T1000 (cell line): ENCODE results near the gene GNAI3.

Experiments
- DNase-seq: peaks from one replicate; lab custom pipeline; 2025; ENCODE audit warnings: mixed read lengths; lab: John Stamatoyannopoulos, UW

GNAI3 gene

GRCh38 chr1:109637446-109637845 is 89.0 kb downstream of the GNAI3 start:
- no peak for DNase-seq

GRCh38 chr1:109639063-109639840 is 90.8 kb downstream of the GNAI3 start:
- no peak for DNase-seq

- DNase-seq: no peak
Measured at GRCh38 chr1:109639841-109640184, 91.4 kb downstream of the GNAI3 start.

- DNase-seq: peak; percentile 64
Measured at GRCh38 chr1:109640285-109640865, 92.0 kb downstream of the GNAI3 start.

- no peak for DNase-seq
Measured at GRCh38 chr1:109641078-109641740, 92.8 kb downstream of the GNAI3 start.

- no peak for DNase-seq
Measured at GRCh38 chr1:109641861-109642260, 93.4 kb downstream of the GNAI3 start.

GRCh38 chr1:109642626-109643025 is 94.2 kb downstream of the GNAI3 start:
- DNase-seq: no peak

GRCh38 chr1:109643385-109644230 is 95.2 kb downstream of the GNAI3 start:
- DNase-seq: peak; percentile 40

GRCh38 chr1:109644670-109645069 is 96.3 kb downstream of the GNAI3 start:
- DNase-seq: no peak

- DNase-seq: no peak
Measured at GRCh38 chr1:109649491-109649914, 101.1 kb downstream of the GNAI3 start.

- DNase-seq: no peak
Measured at GRCh38 chr1:109650609-109651008, 102.2 kb downstream of the GNAI3 start.

GRCh38 chr1:109652402-109652801 is 104.0 kb downstream of the GNAI3 start:
- no peak for DNase-seq

GRCh38 chr1:109653306-109653705 is 104.9 kb downstream of the GNAI3 start:
- no peak for DNase-seq

- no peak for DNase-seq
Measured at GRCh38 chr1:109654519-109654918, 106.1 kb downstream of the GNAI3 start.

GRCh38 chr1:109655615-109656519 is 107.5 kb downstream of the GNAI3 start, which contains the start of gene GSTM4:
Gene GSTM4, plus strand, starts transcription at chr1:109656099. Its CDS starts 291 bp downstream, at chr1:109656390.
- peak; percentile 61 for DNase-seq

GRCh38 chr1:109657395-109657794 is 109.0 kb downstream of the GNAI3 start:
- no peak for DNase-seq

GRCh38 chr1:109657970-109658369 is 109.6 kb downstream of the GNAI3 start:
- no peak for DNase-seq

GRCh38 chr1:109658533-109659042 is 110.2 kb downstream of the GNAI3 start:
- DNase-seq: no peak

- no peak for DNase-seq
Measured at GRCh38 chr1:109659145-109659544, 110.7 kb downstream of the GNAI3 start.

GRCh38 chr1:109659997-109660690 is 111.7 kb downstream of the GNAI3 start:
- DNase-seq: no peak
